Measurements from ENCODE around the gene MDFIC2. TPM values are rescaled to one million over a fixed set of nuclear protein-coding genes. Genes with fewer than 3 reads are reported as not detected.
A peak's percentile ranks its signal among the peaks of the same experiment; 100 is the strongest.
"Not testable (repeated sequence)": the region's sequence is repeated elsewhere in the genome, so short reads cannot be mapped to it uniquely, and the experiment has no call there.

MDFIC2 gene
- under 1 TPM in 1 of 10 donors, not detected in 9; 0.26 TPM for polyA plus RNA-seq (ENCODE audit: insufficient read length in 10 of 10)
- long read RNA-seq, donor 1: 0 reads
- long read RNA-seq, donor 2: 0 reads
- long read RNA-seq, donor 3: 0 reads
- long read RNA-seq, donor 4: 0 reads
- long read RNA-seq, donor 5: 0 reads
- long read RNA-seq, donor 6: 0 reads
- long read RNA-seq, donor 7: 0 reads
- long read RNA-seq, donor 8: 0 reads
- long read RNA-seq, donor 9: 0 reads

DNA sequence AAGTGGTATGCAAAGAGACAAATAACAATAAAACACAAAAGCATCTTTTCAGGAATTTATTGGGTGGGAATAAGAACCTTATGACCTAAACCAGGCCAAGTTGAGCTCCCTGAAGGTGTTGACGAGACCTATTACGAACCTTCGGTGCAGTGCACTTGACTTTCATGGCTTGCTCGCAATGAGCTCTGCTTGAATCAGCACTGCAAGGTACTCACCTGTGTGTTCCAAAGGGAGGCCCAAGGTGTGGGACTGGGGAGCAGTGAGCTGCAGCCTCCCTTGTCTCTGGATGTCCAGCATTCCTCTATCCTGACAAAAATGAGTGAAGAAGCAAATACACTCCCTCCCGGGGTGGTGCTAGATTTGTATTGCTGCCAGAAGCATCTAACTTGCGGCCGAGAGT, at the start of gene MDFIC2:
Gene MDFIC2, minus strand, starts transcription at position 303 of the 400 bp plus-strand sequence. CDS start 665 bp downstream, outside the sequence.
- DNase-seq: no peak

DNA sequence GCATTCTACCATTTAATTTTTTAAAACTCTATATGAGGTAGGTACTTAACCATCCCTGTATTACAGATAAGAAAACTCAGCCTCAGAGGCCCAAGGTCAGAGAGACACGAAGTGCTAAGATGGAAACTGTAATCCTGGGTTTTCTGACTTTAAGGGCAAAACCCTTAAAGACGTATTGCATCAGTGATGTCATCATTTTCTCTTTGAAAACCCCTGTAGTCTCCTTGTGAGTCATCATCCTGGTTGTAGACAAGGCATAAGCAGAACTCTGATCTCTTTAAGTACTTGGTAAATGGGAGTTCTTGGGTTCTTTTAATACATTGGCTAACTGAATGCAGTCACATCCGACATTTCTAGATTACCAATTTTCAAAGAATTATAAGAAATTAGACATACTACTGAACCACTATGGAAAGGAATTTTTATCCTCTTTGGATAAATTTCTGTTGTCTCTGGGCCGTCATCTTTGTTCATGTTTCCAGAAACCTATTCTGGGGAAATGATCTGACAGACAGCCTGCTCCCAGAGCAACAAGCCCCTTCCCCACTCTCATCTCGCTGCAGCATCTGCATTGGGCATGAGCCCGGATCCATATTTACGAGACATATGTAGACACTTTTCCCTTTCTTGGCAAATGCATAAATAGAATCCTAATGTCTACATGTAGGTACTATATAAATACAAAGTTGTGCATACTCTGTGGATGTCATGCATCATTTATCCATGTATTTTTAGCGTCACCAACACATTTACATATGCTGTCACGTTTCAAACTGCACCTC, 48.7 kb upstream of the MDFIC2 start:
- DNase-seq: no peak

DNA sequence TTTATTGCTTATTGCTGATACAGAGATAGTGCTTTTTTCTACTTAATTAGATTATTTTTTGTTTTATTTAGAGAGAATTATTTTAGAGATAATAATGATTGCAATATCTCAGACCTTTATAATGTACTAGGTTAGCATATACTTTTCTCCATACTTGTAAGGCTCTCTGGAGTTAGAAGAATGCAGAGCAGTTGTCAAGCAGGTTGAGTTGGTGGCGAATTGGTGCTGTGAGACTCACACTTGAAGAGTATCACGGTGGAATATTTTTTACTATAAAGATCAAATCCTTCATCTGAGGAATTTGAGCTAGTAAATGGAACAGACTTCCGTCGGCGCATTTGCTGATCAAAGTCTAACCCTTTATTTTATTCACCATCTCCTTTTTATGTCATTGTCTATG, 47.3 kb upstream of the MDFIC2 start:
- no peak for DNase-seq

DNA sequence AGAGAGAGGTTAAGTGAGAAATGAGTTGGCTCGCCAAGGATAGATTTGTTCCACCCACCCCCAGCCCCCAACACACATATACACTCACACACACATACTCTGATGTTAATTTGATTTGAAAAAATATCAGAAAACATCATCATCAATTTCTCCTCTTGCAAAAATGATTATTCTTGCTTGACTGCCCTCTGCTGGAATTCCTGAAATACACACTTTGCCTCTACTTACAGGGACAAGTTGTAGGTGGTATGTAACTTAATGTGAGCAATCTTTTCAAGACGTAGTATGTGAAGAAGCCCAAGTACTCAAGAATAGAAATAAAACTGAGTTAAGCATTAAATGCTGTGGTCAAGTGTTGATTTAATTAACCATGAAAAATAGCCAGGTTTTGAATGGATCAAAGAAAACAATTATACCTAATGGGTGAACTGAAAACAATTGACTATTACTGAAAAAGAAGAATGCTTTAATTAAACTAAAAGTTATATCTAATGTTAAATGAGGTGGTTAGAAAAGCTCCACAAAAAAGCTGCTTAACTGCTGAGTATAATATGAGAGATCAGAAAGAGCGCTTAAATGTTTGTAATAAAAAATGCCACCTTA, 46.6 kb upstream of the MDFIC2 start:
- peak; percentile 13 to 61 (median 39) for DNase-seq

DNA sequence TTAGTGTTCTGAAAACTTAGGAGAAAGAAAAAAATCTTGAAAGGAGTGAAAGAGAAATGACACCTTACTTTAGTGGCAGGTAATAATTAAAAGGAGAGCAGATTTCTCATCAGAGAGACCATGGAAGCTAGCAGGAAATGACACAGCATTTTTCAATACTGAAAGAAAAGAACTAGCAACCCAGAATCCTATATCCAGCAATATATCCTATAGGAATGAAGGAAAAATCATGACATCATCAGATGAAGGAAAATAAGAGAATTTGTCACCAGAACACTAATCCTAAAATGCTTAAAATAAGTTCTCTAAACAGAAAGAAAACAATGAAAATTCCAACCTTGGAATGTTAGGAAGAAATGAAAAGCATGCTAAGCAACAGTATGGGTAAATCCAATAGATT, 39.8 kb upstream of the MDFIC2 start:
- no peak for DNase-seq

DNA sequence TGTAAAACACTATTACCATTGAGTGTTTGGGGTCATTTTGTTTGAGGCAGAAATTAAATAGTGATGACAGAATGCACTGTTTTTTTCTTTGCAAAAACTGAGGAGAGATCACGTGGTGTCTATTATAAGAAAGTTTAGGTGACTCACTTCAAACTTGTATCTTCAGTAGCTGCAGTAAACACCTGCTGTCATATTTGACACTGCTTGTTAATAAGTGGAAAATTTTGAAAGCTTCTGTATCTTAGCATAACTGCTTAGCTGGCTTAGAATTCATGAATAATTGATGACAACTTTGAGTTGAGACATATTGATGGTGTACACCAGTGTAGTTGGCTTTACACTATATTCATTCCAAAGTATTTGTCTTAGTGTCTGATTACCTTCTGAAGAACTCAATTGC, 29.7 kb upstream of the MDFIC2 start:
- no peak for DNase-seq

DNA sequence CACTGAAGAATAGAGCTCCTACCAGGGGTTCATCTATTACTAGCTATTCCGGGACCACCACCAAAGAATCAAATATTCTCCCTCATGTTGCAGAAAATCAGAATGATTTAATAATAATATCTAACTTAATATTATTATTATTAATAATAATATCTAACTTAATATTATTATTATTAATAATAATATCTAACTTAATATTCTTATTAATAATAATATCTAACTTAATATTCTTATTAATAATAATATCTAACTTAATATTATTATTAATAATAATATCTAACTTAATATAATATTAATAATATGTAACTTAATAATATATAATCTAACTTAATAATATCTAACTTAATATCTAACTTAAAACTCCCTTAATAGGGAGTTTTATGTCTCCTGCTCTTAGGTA, 24.4 kb upstream of the MDFIC2 start:
- DNase-seq: not testable (repeated sequence)

DNA sequence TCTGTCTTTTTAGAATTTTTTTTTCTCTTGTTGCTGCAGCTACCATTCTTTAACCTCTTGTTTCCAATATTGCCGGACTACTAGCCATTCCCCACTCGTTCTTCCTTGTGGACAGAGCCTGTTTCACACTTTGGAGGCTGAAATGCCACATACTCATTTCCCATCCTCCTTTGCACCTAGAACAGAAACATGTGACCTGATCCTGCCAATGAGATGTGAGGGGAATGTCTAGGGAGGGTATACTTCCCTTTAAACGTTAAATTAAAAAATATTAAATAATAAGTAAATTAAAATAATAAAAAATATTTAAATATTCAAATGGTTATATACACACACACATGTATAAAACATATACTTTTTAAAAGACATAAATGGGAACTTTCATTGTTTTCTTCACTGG, 20.6 kb upstream of the MDFIC2 start:
- no peak for DNase-seq

DNA sequence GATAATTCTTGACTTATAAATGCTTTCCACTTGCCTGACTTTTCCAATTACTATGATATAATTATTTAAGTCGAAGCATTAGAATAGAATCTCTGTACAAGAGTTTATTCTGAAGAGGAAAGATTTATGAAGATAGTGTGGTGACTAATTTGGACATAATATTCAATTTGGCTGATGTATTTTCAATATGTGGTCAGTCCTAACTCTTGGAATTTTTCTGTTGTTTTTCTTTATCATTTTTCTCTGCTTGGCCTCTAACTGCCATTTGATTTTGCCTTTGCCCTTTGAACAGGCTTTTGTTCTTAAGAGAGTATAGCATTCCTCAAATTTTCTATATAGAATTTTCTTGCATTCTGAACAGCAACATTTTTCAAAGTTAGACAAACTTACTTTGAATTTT, 2.6 kb upstream of the MDFIC2 start:
- no peak for DNase-seq

DNA sequence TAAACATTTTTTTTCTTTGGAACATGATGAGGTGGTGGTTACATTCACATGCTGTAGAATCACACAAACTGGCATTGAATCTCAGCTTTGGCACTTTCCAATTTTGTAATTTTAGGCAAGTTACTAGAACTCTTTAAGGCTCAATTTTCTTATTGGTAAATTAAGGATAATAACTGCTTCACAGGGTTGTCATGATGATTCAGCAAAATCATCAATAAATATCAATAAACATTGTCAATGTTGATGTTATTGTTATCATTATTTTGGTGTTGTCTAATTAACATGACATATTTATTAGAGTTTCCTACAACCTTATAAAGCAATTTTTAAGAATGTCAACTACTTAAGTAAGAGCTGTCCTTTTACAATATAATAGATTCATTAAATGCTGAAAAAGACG, 1.6 kb downstream of the MDFIC2 start:
- DNase-seq: no peak

DNA sequence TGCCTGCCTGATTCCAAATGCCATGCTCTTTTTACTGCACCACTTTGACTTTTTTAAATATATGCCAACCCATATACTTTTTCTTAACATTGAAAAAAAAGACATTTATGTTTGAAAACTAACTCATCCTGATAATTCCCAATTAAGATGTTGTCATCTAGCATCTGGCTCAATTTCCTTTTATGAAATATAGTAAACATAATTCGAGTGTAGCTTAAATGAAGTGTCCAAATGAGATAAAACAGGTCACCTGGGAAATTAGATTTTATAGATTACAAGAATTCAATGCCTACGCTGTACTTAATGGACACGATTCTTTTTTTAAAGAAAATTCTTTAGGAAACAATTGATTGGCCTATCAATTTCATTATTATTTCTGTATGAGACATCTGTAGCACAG, 2.8 kb downstream of the MDFIC2 start:
- DNase-seq: no peak

DNA sequence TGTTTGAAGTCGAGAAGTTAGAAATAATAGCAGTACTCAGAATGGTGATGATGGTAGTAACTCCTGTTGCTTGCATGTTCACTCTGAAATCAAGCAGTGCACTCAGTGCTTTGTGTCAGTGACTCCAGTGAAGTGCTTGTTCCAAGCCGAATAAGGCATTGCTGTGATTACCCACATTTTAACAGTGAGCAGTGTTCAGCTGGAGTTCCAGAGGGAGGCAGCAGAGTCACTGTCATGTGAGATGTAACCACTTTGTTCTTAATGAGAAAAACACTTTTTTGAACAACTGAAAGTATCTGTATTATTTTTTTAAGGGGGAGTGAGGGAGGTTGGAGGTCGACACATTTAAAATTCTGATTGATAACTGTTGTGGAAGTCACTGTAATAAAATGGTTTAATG, 3.7 kb downstream of the MDFIC2 start:
- DNase-seq: peak; percentile 1 to 23 (median 10)

DNA sequence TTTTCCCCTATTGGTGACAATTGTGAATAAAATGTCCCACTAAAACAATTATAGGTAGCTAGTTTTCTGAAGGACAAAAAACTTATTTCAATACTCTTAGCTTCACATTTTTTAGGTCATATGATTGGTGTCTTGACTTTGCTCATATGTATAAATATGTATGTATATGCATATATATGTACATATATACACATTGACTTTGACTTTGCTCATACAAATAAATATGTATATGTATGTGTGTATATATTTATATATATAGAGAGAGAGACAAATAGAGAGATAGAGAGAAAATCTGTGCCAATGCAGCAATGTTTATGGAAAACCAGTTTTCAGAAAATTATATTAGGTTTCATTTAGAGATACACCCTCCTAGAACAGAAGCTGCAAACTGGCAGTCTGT, 5.7 kb downstream of the MDFIC2 start:
- no peak for DNase-seq

DNA sequence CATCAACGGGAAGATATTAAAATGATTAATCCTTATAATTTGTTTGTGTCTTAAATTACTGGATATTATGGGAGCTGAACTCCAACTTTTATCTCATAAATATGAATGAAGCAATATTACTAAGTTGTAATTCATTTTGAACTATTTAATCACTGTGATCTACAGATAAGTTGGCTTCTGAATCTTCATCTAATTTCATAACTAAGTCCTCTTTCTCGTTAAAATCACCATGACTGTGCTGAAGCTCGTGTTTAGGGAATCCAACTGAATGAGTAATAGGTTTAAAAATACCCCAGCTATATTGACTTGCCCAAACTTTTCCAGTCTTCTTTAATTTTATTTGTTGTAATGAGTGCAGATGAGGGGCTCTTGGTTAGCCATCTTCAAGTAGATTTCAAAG, 14.1 kb downstream of the MDFIC2 start:
- no peak for DNase-seq

DNA sequence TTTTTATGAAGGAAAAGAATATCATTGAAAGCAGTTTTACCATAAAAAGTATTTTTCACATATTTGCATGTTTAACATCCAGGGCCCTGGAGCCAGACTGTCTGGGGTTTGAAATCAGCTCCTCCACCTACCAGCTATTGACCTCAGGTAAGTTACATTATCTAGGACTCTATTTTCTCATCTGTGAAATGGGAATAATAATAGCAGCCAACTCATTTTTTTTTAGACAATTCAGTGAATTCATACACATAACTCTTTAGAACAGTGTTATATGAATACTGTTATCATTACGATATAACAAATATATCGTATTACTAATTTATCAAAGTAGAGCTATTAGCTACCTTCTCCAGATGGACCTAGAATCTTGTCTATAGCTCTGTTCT, 21.3 kb downstream of the MDFIC2 start:
- DNase-seq: no peak

DNA sequence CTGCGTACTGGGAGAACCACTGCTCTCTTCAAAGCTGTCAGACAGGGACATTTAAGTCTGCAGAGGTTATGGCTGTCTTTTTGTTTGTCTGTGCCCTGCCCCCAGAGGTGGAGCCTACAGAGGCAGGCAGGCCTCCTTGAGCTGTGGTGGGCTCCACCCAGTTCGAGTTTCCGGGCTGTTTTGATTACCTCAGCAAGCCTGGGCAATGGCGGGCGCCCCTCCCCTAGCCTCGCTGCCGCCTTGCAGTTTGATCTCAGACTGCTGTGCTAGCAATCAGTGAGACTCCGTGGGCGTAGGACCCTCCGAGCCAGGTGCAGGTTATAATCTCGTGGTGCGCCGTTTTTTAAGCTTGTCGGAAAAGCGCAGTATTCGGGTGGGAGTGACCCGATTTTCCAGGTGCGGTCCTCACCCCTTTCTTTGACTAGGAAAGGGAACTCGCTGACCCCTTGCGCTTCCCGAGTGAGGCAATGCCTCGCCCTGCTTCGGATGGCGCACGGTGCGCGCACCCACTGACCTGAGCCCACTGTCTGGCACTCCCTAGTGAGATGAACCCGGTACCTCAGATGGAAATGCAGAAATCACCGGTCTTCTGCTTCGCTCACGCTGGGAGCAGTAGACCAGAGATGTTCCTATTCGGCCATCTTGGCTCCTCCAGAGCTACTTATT, 21.9 kb downstream of the MDFIC2 start:
- not testable (repeated sequence) for DNase-seq

DNA sequence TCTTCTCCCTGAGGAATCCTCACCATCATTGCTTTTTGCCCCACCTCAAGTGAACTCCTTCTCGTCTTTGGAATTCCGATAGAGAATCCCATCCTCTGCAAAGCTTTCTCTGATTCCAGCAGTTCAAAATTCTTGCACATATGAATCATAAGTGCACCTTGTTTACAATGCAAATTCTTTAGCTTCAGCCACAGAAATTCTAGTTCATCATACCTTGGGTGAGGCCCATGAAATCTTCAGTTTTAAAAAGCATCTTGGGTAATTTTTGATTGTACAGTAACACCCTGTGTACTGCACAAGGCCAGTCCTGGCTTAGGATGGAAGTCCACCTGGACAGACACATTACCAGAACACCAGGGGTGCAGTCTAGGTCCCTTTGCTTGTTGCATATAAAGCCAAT, 30.8 kb downstream of the MDFIC2 start:
- DNase-seq: no peak

DNA sequence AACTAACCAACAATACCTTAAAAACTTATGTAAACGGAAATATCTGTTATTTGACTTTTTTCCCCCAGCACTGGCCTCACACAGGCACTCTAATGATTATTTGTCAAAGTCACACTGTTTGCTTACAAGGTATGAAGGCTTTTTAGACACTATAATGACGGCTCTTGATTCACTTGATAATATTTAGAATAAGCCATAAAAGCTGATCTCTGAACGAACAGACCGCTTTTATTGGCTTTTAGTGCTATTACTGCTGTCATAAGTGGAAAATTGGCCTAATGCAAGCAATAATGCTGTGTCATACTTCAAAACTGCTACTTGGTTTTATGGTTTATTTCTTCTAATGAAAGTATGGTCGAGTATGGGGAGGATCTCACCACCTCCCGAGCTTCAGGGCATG, 35.1 kb downstream of the MDFIC2 start:
- no peak for DNase-seq

DNA sequence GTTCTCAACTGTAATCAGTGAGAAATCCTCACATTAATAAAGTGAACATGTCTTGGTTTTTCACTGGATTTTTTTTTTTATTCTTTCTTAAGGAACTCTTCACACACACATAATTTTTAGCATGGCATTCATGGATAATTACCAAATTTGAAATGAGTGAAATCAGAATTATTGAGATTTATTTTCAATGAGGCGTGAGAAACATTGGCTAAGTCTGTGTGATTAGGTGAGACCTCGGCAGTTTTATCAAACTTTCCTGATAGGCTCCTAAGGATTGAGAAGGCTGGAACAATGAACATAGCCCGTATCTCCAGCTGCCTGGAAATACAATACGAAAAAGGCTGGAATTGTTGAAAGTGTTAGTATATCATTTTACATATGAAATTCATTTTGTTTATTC, 35.5 kb downstream of the MDFIC2 start:
- DNase-seq: no peak

DNA sequence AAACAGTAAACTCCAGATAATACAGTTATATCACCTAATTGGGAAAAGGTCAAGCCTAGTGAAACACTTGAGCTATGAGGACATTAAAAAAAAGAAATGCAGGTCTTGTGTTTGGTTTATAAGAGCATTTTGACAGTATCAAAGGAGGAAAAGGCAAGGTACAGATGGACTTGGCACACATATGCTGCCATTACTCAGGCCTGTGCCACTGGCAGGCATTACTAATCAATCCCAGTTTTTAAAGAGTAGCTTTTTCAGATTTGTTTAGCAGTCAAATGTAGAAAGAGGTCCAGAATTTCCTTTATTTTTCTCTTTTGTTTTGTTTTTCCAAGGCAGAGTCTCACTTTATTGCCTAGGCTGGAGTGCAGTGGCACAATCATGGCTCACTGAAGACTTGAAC, 38.9 kb downstream of the MDFIC2 start:
- DNase-seq: peak in 1 of 3 donors; percentile 10

DNA sequence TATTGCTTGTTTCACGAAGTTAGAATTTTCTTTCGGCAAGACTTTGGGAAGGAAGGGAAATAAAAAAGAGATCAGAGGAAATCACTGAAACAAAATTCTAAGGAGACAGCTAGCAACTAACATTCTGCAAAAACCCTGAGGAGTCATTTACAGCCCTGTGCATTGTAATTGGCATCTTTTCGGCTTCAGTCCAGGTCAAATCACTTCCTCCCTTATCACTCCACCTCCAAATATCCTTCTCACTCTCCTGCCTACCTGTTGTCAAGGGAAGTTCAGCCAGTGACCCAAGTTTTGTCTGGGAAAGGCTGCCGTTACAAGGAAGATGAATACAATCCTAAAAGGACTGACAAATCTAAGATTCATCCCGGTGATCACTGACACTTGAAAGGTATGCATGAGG, 39.6 kb downstream of the MDFIC2 start:
- DNase-seq: no peak

DNA sequence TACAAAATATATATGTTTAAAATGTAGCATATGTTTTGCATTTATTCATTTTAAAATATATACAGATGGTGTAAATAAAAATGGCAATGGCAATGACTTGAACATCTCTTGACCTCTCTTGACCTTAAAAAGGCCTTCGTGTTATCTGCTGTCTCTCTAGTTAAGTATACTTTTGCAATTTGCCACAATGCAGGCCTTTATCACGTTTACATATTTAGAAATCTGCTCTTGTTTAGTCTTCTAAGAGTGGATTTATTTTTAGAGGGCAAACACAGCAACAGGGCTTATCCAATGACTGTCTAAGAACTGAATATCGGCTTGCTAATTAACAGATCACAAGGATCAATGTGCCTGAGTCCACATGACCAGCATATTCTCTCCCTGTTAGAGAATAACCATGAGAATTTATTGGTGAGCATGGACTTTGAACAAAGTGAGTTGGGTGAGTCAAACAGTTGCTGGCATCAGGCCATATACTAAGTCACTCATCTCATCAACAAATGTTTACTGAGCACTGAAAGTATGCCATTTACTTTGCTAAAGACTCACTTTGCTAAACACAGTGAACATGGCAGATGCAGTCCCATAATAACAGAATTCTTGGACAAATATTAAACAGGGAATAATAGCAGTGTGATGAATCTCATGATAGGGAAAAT, 48.2 kb downstream of the MDFIC2 start:
- no peak for DNase-seq
